ENCODE data around the gene BST1. TPM values are rescaled to one million over a fixed set of nuclear protein-coding genes. Genes with fewer than 3 reads are reported as not detected.

BST1 gene
- total and polyA plus RNA-seq, 2 experiments from 2014 or later: 0.99 to 1.8 TPM

GRCh38 chr4:15684498-15684897 is 18.4 kb upstream of the BST1 start:
- Histone ChIP-seq H3K4me2 (peak overlapping the region; percentile 54), H3K27ac (ENCODE audit: low read depth) (peak overlapping the region; percentile 93), H3K79me2 (replicated peaks; ENCODE audit: insufficient read depth) (peaks cover 35% of the 10 kb centered on the region), H4K20me1 (replicated peaks; ENCODE audit: insufficient read depth) (no peaks in the 10 kb centered on the region), H3F3A (replicated peaks; ENCODE audit: low read depth) (no peaks in the 10 kb centered on the region), H3K4me1 (ENCODE audit: insufficient read depth) (peaks cover 30% of the 10 kb centered on the region), H3K27me3 (ENCODE audit: insufficient read depth) (no peaks in the 10 kb centered on the region), H3K36me3 (ENCODE audit: insufficient read depth) (no peaks in the 10 kb centered on the region; the same call in 1 of the 2 replicates), H3K9me2 (ENCODE audit: insufficient read depth) (no peaks in the 10 kb centered on the region), H2AFZ (no peak overlapping the region), H3K4me3 (peak overlapping the region; percentile 34)
- DNase-seq (ENCODE audit: low spot score) (peak; percentile 86), ATAC-seq (peak; percentile 16)
- Mint-ChIP-seq H3K36me3 (ENCODE audit: low read depth) (peaks cover 36% of the 10 kb centered on the region), H3K9me3 (no peaks in the 10 kb centered on the region; the same call in 2 of the 3 replicates), H3K4me1 (peaks cover 35% of the 10 kb centered on the region), H3K27ac (peak overlapping the region; percentile 93), H3K27me3 (ENCODE audit: insufficient read depth, low read depth, poor library complexity) (peaks cover 11% of the 10 kb centered on the region), H3K4me3 (peak overlapping the region; percentile 56)
- no peak for TF ChIP-seq CTCF (conservative IDR thresholded peaks at IDR 0.05; ENCODE audit: low read depth in 2 of 2)
- peak; percentile 49; the same call in 1 of the 2 replicates for TF ChIP-seq NANOG (IDR thresholded peaks at IDR 0.05; ENCODE audit: borderline replicate concordance)
- 0 out of 2 replicates have a peak, but pooled peaks have one; percentile 23 for TF ChIP-seq CREB1 (CRISPR knock-in tag; IDR thresholded peaks at IDR 0.05; ENCODE audit: low read depth)

GRCh38 chr4:15688051-15688450 is 14.8 kb upstream of the BST1 start:
- no peak for ATAC-seq
- Mint-ChIP-seq H3K27me3 (ENCODE audit: insufficient read depth, low read depth, poor library complexity) (peaks cover 6% of the 10 kb centered on the region), H3K36me3 (ENCODE audit: low read depth) (peaks cover 29% of the 10 kb centered on the region), H3K9me3 (no peaks in the 10 kb centered on the region), H3K4me1 (peaks cover 39% of the 10 kb centered on the region), H3K4me3 (no peak overlapping the region), H3K27ac (no peak overlapping the region)
- no peak for TF ChIP-seq EZH2phosphoT487 (IDR thresholded peaks at IDR 0.05; ENCODE audit: unreplicated experiment)
- DNase-seq (ENCODE audit: low spot score): no peak
- Histone ChIP-seq H3K27me3 (ENCODE audit: insufficient read depth) (no peaks in the 10 kb centered on the region), H3K4me1 (ENCODE audit: insufficient read depth) (peaks cover 25% of the 10 kb centered on the region), H2AFZ (no peak overlapping the region), H3K4me2 (no peak overlapping the region), H3K4me3 (no peak overlapping the region), H3K36me3 (ENCODE audit: insufficient read depth) (no peaks in the 10 kb centered on the region; the same call in 1 of the 2 replicates), H3K27ac (ENCODE audit: low read depth) (no peak overlapping the region), H3F3A (replicated peaks; ENCODE audit: low read depth) (no peaks in the 10 kb centered on the region), H4K20me1 (replicated peaks; ENCODE audit: insufficient read depth) (no peaks in the 10 kb centered on the region), H3K79me2 (replicated peaks; ENCODE audit: insufficient read depth) (peaks cover 9% of the 10 kb centered on the region), H3K9me2 (ENCODE audit: insufficient read depth) (0 out of 2 replicates have a peak, but pooled peaks cover 3% of the 10 kb centered on the region)

- TF ChIP-seq POLR2AphosphoS5 (IDR thresholded peaks at IDR 0.05; ENCODE audit: low read depth) (no peak), ZNF462 (CRISPR knock-in tag; IDR thresholded peaks at IDR 0.05) (no peak), EZH2 (IDR thresholded peaks at IDR 0.05; ENCODE audit: low read depth, unreplicated experiment) (no peak)
- no peak for DNase-seq (ENCODE audit: low spot score)
- H4K20me1 ChIP-seq (replicated peaks; ENCODE audit: insufficient read depth): no peaks in the 10 kb centered on the region
- Mint-ChIP-seq H3K4me3 (no peak overlapping the region), H3K9me3 (peaks cover 10% of the 10 kb centered on the region; the same call in 1 of the 3 replicates), H3K27me3 (ENCODE audit: insufficient read depth, low read depth, poor library complexity) (peaks cover 6% of the 10 kb centered on the region), H3K36me3 (ENCODE audit: low read depth) (peaks cover 41% of the 10 kb centered on the region), H3K27ac (no peak overlapping the region; the same call in 1 of the 2 replicates), H3K4me1 (peaks cover 26% of the 10 kb centered on the region)
- no peaks in the 10 kb centered on the region; the same call in 1 of the 2 replicates for H3K36me3 ChIP-seq (ENCODE audit: insufficient read depth)
- 0 out of 2 replicates have a peak, but pooled peaks cover 3% of the 10 kb centered on the region for H3K9me2 ChIP-seq (ENCODE audit: insufficient read depth)
- H3K27me3 ChIP-seq (ENCODE audit: insufficient read depth): no peaks in the 10 kb centered on the region
- peaks cover 12% of the 10 kb centered on the region; the same call in 1 of the 2 replicates for H3K4me1 ChIP-seq (ENCODE audit: insufficient read depth)
- no peak overlapping the region for H2AFZ ChIP-seq
- peak overlapping the region; percentile 36 for H3K27ac ChIP-seq (ENCODE audit: low read depth)
- no peak overlapping the region for H3K4me2 ChIP-seq
- no peak for ATAC-seq
- no peaks in the 10 kb centered on the region for H3F3A ChIP-seq (replicated peaks; ENCODE audit: low read depth)
- no peaks in the 10 kb centered on the region; the same call in 1 of the 2 replicates for H3K79me2 ChIP-seq (replicated peaks; ENCODE audit: insufficient read depth)
- no peak overlapping the region for H3K4me3 ChIP-seq
Measured at GRCh38 chr4:15689540-15689939, 13.3 kb upstream of the BST1 start.

Measured in GM23338 (cell line).